Skin of body (tissue), 2 donors: ENCODE data around the gene WDR7. TPM values are rescaled to one million over a fixed set of nuclear protein-coding genes. Genes with fewer than 3 reads are reported as not detected.
A peak's percentile ranks its signal among the peaks of the same experiment; 100 is the strongest.

Experiments used
- DNase-seq: peaks from one replicate; lab custom pipeline; 2025; lab: John Stamatoyannopoulos, UW
- total RNA-seq: library from RNA; depleted of rRNA; stranded (reverse); fragments of >200 nt; gene quantifications from one replicate; pipeline ENCODE4 v1.2.3, GENCODE V29; 2014

The WDR7 gene
- total RNA-seq, 1 donor from 2014 or later: 27.0 TPM

- DNase-seq: no peak
Measured at GRCh38 chr18:56884511-56884910, 233.4 kb downstream of the WDR7 start.

GRCh38 chr18:56888978-56889377 lies 237.8 kb downstream of the WDR7 start:
- DNase-seq: no peak

GRCh38 chr18:56889621-56890020 lies 238.5 kb downstream of the WDR7 start:
- no peak for DNase-seq

- DNase-seq: peak; percentile 16
Measured at GRCh38 chr18:56890632-56891031, 239.5 kb downstream of the WDR7 start.

GRCh38 chr18:56891116-56891515 lies 240.0 kb downstream of the WDR7 start:
- no peak for DNase-seq

- DNase-seq: no peak
Measured at GRCh38 chr18:56891870-56892269, 240.7 kb downstream of the WDR7 start.

GRCh38 chr18:56897122-56897521 lies 246.0 kb downstream of the WDR7 start:
- no peak for DNase-seq

- DNase-seq: no peak
Measured at GRCh38 chr18:56899660-56900059, 248.5 kb downstream of the WDR7 start.

GRCh38 chr18:56900195-56901094 lies 249.3 kb downstream of the WDR7 start:
- DNase-seq: no peak

GRCh38 chr18:56901919-56902318 lies 250.8 kb downstream of the WDR7 start:
- DNase-seq: no peak

- no peak for DNase-seq
Measured at GRCh38 chr18:56902653-56903052, 251.5 kb downstream of the WDR7 start.

GRCh38 chr18:56903686-56904085 lies 252.5 kb downstream of the WDR7 start:
- DNase-seq: no peak

- DNase-seq: peak; percentile 31
Measured at GRCh38 chr18:56907771-56908170, 256.6 kb downstream of the WDR7 start.

GRCh38 chr18:56910237-56910636 lies 259.1 kb downstream of the WDR7 start:
- no peak for DNase-seq

- no peak for DNase-seq
Measured at GRCh38 chr18:56910967-56911366, 259.8 kb downstream of the WDR7 start.

GRCh38 chr18:56913941-56914340 lies 262.8 kb downstream of the WDR7 start:
- no peak for DNase-seq

- DNase-seq: no peak
Measured at GRCh38 chr18:56919190-56919589, 268.0 kb downstream of the WDR7 start.

GRCh38 chr18:56921896-56922480 lies 270.8 kb downstream of the WDR7 start:
- no peak for DNase-seq

GRCh38 chr18:56926734-56927133 lies 275.6 kb downstream of the WDR7 start:
- DNase-seq: no peak

GRCh38 chr18:56927786-56928185 lies 276.6 kb downstream of the WDR7 start:
- DNase-seq: no peak

GRCh38 chr18:56929886-56930285 lies 278.7 kb downstream of the WDR7 start:
- DNase-seq: no peak

GRCh38 chr18:56933472-56933871 lies 282.3 kb downstream of the WDR7 start:
- no peak for DNase-seq

GRCh38 chr18:56934131-56934530 lies 283.0 kb downstream of the WDR7 start:
- DNase-seq: no peak
